GM13977 (cell line): ENCODE results near the gene GALNT7.

Source experiments
- DNase-seq: peaks from one replicate; pipeline ENCODE4 v3.0.0; 2012; ENCODE audit warnings: low spot score
- CTCF ChIP-seq: IDR thresholded peaks from 2 replicates; pipeline ENCODE4 v1.5.1; 2012; ENCODE audit warnings: mild to moderate bottlenecking, control low read depth; ENCODE audit not compliant: insufficient read depth; ENCODE audit errors: extremely low read depth, missing control alignments
- in situ Hi-C: fragments of 300-500 bp; cut with MboI; formaldehyde crosslinking; loops from one replicate; pipeline ENCODE4 v1.12.0; 2022; ENCODE audit warnings: low sequenced_read_pairs, low pct_unique_long_range_greater_than_20kb, mixed read lengths, inconsistent platforms; ENCODE audit not compliant: unreplicated experiment

Gene GALNT7

GRCh38 chr4:173199553-173199952 lies 30.9 kb downstream of the GALNT7 start:
- DNase-seq, result no peak
- in situ Hi-C loops, result no loop called here
- no peak for TF ChIP-seq CTCF

- no peak for DNase-seq
- in situ Hi-C loops, result no loop called here
- no peak for TF ChIP-seq CTCF
Observed at GRCh38 chr4:173200103-173200884, 31.7 kb downstream of the GALNT7 start.

GRCh38 chr4:173202395-173202794 lies 33.8 kb downstream of the GALNT7 start:
- DNase-seq, result no peak
- no peak for TF ChIP-seq CTCF
- in situ Hi-C loops, result no loop called here

GRCh38 chr4:173205656-173206055 lies 37.0 kb downstream of the GALNT7 start:
- in situ Hi-C loops, result no loop called here
- no peak for DNase-seq
- TF ChIP-seq CTCF, result no peak

GRCh38 chr4:173208420-173208819 lies 39.8 kb downstream of the GALNT7 start:
- in situ Hi-C loops, result no loop called here
- no peak for DNase-seq
- no peak for TF ChIP-seq CTCF

GRCh38 chr4:173211222-173211621 lies 42.6 kb downstream of the GALNT7 start:
- in situ Hi-C loops, result no loop called here
- no peak for DNase-seq
- TF ChIP-seq CTCF, result no peak
